CD4-positive, alpha-beta T cell treated with Interleukin-6 at 100 ng/mL for 8 hours (primary cell): ENCODE results near the gene ITGB4.
"Not testable (repeated sequence)": the region's sequence is repeated elsewhere in the genome, so short reads cannot be mapped to it uniquely, and the experiment has no call there.

ENCODE experiments used
- DNase-seq: peaks from one replicate; pipeline ENCODE4 v3.0.0-alpha.2; 2020; ENCODE audit warnings: mixed read lengths, low spot score

The ITGB4 gene

GRCh38 chr17:75771334-75772281, 50.3 kb downstream of the ITGB4 start:
- no peak for DNase-seq

DNA sequence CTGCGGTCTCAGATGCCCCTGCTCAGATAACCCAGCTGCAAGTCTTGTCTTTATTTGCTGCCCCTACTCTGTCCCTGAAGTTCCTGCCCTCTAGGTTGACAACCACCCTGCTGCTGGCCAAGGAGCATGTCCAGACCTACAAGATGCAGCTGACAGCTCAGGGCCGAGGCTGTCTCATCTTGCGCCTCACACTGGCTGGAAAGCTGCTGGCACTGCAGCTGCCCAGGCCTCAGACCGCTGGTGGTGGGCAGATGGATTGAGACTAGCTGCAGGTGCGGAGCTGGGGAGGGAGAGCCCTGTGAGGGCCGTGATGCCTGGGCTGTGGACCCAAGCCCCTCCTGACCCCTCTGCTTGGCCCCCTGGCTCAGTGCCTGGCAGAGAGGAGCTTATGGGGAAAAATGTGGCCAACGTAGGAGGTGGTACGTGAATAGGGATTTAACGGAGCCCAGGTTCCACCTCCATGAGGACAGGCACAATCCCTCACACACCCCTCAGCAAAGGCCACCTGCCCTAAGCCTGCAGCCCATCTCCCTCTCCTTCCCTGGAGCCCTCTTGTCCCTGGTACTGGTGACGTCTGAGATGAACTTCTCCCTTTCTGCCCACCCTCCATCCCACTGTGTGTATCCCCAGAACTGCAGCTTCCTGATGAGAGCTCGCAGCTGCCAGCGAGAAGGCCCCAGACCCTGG, 52.0 kb downstream of the ITGB4 start:
- no peak for DNase-seq

DNA sequence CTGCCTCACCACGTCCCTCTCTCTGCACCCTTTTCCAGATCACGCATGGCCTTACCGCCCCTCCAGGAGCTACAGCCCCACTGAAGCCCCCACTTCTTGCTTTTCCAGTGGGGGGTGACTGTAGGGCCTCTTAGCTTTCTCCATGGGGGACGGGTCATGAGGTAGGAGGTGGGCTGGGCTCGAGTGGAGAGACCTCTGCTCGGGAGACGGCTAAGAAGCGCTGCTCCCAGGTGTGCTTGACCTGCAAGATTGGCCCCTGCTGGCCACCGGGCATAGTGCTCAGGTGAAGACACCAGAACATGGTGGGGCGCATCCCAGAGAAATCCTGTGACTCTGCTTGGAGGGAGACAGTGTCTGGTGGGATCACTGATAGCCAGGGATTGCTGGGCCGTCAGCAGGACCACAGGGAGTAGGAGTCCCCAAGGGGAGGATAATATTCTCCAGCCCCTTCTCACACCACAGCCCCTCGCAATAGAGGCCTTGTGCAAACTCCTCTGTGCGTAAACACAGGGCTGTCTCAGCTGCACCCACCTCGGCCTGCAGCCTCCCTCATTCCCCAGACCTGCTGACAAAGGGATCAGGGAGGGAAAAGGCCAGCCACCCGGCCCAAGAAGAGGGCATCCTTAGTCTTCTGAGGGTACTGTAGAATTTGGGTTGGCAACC, 52.7 kb downstream of the ITGB4 start:
- DNase-seq = no peak

DNA sequence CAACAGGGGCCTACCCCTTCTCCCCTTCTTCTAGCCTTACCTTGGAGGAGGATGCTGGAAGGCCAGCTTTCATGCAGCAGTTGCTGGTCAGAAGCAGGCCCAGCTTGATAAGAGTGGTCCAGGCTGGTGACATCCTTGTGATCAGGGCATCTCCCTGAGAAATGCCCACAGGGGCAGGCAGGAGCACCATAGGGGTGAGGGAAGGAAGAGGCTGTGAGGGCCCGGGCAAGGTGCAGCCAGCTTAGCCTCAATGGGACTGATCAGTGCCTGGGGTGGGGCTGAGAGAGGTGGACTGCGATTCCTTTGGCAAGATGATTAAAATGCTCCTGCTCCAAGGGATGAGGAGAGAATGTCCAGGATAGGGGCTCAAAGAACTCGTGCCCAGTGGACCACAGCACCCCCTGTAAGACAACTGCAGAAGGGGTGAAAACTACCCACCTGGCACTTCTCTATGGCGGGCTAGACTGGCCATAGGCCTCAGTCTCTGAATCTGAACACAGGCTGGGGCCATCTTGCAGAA, 53.3 kb downstream of the ITGB4 start:
- no peak for DNase-seq

- no peak for DNase-seq
Observed at GRCh38 chr17:75774991-75775668, 53.9 kb downstream of the ITGB4 start.

- no peak for DNase-seq
Observed at GRCh38 chr17:75776386-75777295, 55.4 kb downstream of the ITGB4 start.

GRCh38 chr17:75777296-75777922, 56.1 kb downstream of the ITGB4 start:
- DNase-seq = no peak

DNA sequence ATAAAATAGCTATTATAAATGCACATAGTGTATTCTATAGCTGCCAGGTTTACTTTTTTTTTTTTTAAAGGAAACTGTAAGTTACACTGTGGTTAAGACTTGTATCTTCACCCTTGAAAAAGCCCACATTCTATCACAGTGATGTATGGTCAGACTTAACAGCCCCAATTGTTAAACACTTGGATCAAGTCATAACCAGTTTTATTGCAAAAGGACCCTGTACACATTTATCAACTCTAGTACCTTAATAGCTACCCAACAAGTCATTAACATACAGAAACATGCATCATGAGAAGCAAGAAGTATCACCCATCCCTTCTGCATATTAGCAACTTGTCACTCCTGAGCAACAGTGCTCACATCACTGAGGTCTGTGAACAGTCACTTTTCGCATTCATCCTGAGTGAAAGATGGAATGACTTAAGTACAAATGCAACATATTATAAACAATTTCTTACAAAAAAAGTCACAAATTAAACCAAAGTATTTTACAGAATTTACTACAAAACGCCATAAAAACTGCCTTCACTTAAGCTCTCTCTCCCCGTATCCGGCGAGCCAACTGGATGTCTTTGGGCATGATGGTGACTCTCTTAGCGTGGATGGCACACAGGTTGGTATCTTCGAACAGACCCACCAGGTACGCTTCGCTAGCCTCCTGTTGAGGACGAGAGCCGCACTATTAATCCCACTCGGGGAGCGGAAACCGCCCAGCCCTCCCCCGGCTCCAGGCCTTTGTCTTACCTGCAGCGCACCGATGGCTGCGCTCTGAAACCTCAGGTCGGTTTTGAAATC, 57.0 kb downstream of the ITGB4 start:
- DNase-seq = not testable (repeated sequence)

DNA sequence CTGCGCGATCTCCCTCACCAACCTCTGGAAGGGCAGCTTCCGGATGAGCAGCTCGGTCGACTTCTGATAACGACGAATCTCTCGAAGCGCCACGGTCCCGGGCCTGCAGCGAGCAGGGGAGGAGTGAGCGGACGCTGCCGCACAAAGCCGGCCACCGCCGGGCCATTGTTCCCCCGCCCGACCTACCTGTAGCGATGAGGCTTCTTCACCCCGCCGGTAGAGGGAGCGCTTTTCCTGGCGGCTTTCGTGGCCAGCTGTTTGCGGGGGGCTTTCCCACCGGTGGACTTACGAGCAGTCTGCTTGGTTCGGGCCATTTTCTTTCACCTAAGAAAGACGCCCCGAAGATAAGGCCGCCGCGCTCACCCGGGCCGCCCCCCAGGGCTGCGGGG, 57.6 kb downstream of the ITGB4 start:
- no peak for DNase-seq

DNA sequence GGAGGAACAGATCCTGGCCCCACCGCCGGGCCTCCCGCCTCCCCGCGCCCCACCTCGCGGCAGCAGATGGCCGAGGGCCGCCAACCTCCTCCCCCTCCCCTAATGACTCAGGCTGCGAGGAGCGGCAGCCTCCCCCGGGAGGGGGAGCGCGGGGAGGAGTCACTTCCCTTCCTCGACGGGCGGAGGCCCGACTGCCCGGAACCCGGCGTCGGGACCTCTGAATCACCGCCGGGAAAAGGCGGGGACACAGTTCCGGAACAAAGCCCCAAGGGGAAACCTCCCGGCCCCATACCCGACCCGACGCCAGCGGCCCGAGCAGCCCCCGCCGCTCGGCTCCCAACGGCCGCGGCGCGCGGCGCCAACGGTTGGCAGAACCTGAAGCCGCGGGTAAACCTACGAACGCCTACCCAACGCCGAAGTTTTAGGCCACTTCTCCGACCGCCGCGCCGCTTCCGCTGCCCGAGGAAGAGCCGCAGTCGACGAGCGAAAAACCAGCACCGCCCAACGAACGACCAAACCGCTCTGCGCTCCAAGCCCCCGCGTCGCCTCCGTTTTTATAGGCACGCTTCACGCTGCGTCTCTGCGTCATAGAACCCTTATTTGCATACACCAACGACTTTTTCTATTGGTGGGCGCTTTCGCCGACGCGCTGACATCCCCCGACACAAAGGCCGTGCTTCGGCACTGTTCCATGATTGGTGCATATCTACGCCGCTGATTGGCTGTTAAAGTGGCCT, 58.2 kb downstream of the ITGB4 start:
- peak; percentile 98 for DNase-seq

DNA sequence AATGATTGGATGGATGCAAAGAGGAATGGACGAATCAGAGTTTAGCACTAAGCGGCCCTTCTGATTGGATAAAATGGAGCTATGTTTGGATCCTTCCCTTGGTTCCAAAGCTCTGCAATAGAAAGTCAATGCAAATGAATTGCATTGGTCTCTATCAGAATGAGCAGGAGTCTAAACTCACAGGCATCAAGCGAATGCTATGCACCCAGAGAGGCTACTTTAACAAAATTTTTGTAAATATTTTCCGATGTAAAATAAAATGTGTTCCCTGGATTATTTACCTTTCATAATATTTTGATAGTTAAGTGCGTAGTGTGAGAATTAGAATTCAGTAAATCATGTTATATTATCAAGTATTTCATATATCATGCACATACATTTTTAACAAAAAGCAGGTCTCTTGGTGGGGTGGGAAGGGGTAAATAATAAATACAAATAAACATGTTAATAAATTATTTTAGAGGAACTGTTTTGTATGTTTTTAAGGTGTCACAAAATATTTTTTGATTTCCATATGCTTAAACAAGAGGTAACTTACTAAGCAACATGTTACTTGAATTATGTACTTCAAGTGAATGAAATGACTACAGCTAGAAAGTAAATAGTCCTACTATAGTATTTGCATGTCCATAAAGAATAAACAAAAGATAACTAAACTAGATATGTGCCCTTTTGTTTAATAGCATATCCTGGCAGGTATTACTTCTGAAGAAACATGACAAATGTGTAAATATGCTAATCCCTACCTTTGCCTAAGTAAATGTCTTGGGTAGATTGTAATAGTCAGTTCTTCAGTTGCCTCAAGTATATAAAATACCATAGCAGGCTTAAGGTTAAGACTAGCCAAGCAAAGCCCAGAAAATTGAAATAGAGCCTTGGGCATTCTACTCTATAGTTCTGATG, 59.0 kb downstream of the ITGB4 start:
- no peak for DNase-seq

GRCh38 chr17:75783069-75783783, 62.0 kb downstream of the ITGB4 start:
- peak; percentile 56 for DNase-seq

DNA sequence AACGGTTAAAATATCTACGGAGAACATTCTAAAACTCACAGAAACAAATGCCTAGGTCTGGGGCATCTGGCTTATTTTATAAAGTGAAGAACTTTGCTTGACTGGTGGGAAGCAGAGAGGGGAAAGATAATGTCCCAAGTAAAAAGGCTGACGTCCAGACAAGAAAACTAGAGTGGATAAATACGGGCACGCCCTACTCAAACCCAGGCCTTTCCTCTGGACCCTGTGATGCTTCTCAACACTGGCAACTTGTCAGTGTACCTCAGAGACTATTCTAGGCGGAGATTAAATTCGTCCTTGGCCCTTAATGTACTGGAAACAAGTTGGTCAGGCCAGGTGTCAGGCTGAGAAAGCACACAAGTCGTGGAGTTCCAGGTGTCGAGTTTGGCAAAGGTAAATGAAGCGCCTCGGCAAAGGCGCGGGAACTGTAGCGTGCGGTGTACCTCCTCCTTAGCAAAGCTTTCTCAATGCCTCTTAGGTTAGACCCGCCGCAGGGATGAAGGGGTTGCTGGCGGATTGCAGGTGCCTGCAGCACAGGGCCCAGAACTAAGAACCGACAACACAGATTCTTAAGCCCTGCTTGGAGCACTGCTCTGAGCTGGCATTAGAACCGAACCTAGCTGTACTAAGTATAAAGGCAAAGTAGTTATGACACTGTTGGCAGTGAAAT, 62.7 kb downstream of the ITGB4 start:
- DNase-seq = no peak

DNA sequence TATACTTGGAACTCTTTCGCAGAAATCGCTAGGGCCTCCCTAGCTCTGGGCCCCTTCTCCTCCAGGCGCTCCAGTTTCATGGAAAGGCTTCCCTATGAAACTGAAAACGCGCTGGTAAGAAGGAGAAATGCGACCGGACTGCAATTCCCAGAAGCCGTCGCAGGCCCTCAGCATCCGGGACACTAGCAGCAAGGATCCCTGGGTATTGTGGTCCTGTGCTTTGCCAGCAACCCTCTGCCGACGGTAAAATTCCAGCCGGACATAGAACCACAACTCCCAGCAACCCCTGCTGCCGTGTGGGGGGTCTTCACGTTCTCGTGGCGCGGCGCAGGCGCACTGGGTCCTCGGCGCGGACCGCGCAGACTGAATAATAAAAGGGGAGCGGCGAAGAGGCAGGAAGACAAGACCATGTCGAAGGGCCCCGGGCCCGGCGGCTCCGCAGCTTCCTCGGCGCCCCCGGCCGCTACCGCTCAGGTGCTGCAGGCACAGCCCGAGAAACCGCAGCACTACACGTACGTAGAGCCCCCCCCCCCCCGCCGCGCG, 63.3 kb downstream of the ITGB4 start, which contains the start of gene UNK:
Gene UNK (plus strand): TSS at position 334 of the 543 bp plus-strand sequence. CDS start 75 bp downstream, at position 409.
- DNase-seq = peak; percentile 98

GRCh38 chr17:75785016-75785890, 64.0 kb downstream of the ITGB4 start:
- DNase-seq = peak; percentile 91
